ENCODE results near the gene SPECC1. TPM values are rescaled to one million over a fixed set of nuclear protein-coding genes. Genes with fewer than 3 reads are reported as not detected.

Gene SPECC1
- polyA plus RNA-seq, 1 experiment, result 56.4 TPM

- H3K4me3 ChIP-seq (ENCODE audit: low read depth, low read length), result no peak overlapping the region
- POLR2A ChIA-PET, result no interaction called here
- H3K27me3 ChIP-seq (ENCODE audit: control insufficient read depth, insufficient read depth, low read length), result peaks cover 25% of the 10 kb centered on the region
- DNase-seq (ENCODE audit: low read depth, low spot score), result no peak
- TF ChIP-seq, protein P1, sequence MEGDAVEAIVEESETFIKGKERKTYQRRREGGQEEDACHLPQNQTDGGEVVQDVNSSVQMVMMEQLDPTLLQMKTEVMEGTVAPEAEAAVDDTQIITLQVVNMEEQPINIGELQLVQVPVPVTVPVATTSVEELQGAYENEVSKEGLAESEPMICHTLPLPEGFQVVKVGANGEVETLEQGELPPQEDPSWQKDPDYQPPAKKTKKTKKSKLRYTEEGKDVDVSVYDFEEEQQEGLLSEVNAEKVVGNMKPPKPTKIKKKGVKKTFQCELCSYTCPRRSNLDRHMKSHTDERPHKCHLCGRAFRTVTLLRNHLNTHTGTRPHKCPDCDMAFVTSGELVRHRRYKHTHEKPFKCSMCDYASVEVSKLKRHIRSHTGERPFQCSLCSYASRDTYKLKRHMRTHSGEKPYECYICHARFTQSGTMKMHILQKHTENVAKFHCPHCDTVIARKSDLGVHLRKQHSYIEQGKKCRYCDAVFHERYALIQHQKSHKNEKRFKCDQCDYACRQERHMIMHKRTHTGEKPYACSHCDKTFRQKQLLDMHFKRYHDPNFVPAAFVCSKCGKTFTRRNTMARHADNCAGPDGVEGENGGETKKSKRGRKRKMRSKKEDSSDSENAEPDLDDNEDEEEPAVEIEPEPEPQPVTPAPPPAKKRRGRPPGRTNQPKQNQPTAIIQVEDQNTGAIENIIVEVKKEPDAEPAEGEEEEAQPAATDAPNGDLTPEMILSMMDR (IDR thresholded peaks at IDR 0.05; ENCODE audit: low read depth, low read length), result no peak
- H3K27ac ChIP-seq (ENCODE audit: low read depth, low read length), result no peak overlapping the region
- H3K9me3 ChIP-seq (ENCODE audit: control insufficient read depth, insufficient read depth, low read length), result no peaks in the 10 kb centered on the region
- CTCF ChIA-PET, result interaction anchor here (0.7 kb wide), 1 partner anchor 27 kb away, joined by 3 read pairs; no protein-coding TSS in a partner anchor
These were observed 71.4 kb downstream of the SPECC1 start for GRCh38 chr17:20080513-20080912.

- TF ChIP-seq, protein P1 (IDR thresholded peaks at IDR 0.05; ENCODE audit: low read depth, low read length), result no peak
- H3K4me3 ChIP-seq (ENCODE audit: low read depth, low read length), result no peak overlapping the region
- no peaks in the 10 kb centered on the region for H3K9me3 ChIP-seq (ENCODE audit: control insufficient read depth, insufficient read depth, low read length)
- no peak overlapping the region for H3K27ac ChIP-seq (ENCODE audit: low read depth, low read length)
- ChIA-PET POLR2A (no interaction called here), CTCF (no interaction called here)
- no peak for DNase-seq (ENCODE audit: low read depth, low spot score)
- H3K27me3 ChIP-seq (ENCODE audit: control insufficient read depth, insufficient read depth, low read length), result peaks cover 29% of the 10 kb centered on the region
These were observed 74.1 kb downstream of the SPECC1 start for GRCh38 chr17:20083156-20083859.

- Histone ChIP-seq H3K4me3 (ENCODE audit: low read depth, low read length) (no peak overlapping the region), H3K9me3 (ENCODE audit: control insufficient read depth, insufficient read depth, low read length) (no peaks in the 10 kb centered on the region), H3K27me3 (ENCODE audit: control insufficient read depth, insufficient read depth, low read length) (peaks cover 36% of the 10 kb centered on the region), H3K27ac (ENCODE audit: low read depth, low read length) (no peak overlapping the region)
- no peak for DNase-seq (ENCODE audit: low read depth, low spot score)
- ChIA-PET POLR2A (no interaction called here), CTCF (no interaction called here)
- TF ChIP-seq, protein P1 (IDR thresholded peaks at IDR 0.05; ENCODE audit: low read depth, low read length), result no peak
These were observed 75.6 kb downstream of the SPECC1 start for GRCh38 chr17:20084621-20085282.

GRCh38 chr17:20085283-20085845 lies 76.2 kb downstream of the SPECC1 start:
- H3K27me3 ChIP-seq (ENCODE audit: control insufficient read depth, insufficient read depth, low read length), result peaks cover 31% of the 10 kb centered on the region
- no peak overlapping the region for H3K4me3 ChIP-seq (ENCODE audit: low read depth, low read length)
- no peaks in the 10 kb centered on the region for H3K9me3 ChIP-seq (ENCODE audit: control insufficient read depth, insufficient read depth, low read length)
- TF ChIP-seq, protein P1 (IDR thresholded peaks at IDR 0.05; ENCODE audit: low read depth, low read length), result no peak
- DNase-seq (ENCODE audit: low read depth, low spot score), result no peak
- ChIA-PET CTCF (no interaction called here), POLR2A (no interaction called here)
- H3K27ac ChIP-seq (ENCODE audit: low read depth, low read length), result no peak overlapping the region

All from AG04450 (cell line).